HCT116 (cell line): ENCODE data around the gene NOL9. TPM values are rescaled to one million over a fixed set of nuclear protein-coding genes. Genes with fewer than 3 reads are reported as not detected.

ENCODE experiments used
- ATAC-seq: fragments of 200-7000 bp; cut with Tn5 transposase; 2 replicates; pipeline ENCODE4 v1.9.1; 2020; ENCODE audit warnings: mild to moderate bottlenecking, moderate library complexity
- BruUV-seq: library from RNA; stranded (reverse); fragments of 400-500 nt; replicated peaks from 2 replicates; lab custom pipeline; 2021; lab: Mats Ljungman, UMichigan
- CTCF ChIA-PET: fragments of 300-600 bp; sonication (Branson Sonifier 250); formaldehyde crosslinking; loops from one replicate; lab custom pipeline; 2021; ENCODE audit warnings: antibody characterized with exemption; lab: Charles Lee
- POLR2A ChIA-PET: fragments of 300-600, 350-600 bp; sonication (Branson Sonifier 250); formaldehyde crosslinking; loops from one replicate; lab custom pipeline; 2021; ENCODE audit warnings: antibody characterized with exemption; lab: Charles Lee
- RAD21 ChIA-PET, 2 experiments: fragments of 300-600 bp; sonication (Branson Sonifier 250); formaldehyde crosslinking; loops; one replicate each; lab custom pipeline; 2023; ENCODE audit warnings: low total read pairs in 2 of 2; ENCODE audit not compliant: uncharacterized antibody in 2 of 2, unreplicated experiment in 2 of 2, low non-redundant PET in 1 of 2; lab: Charles Lee
- DNase-seq: peaks from one replicate; pipeline ENCODE4 v3.0.0-alpha.2; 2010; ENCODE audit warnings: low read depth, low spot score
- H2AFZ ChIP-seq: fragments of 200-600 bp; shearing (Covaris generic), sonication (generic); 2 replicates; pipeline ENCODE4 v1.6.1; 2017; ENCODE audit warnings: low read depth, mixed run types, mixed read lengths, antibody characterized with exemption, low read length; ENCODE audit not compliant: poor library complexity, severe bottlenecking
- H3K27ac ChIP-seq: 2 replicates; pipeline ENCODE4 v1.5.1; 2012; ENCODE audit warnings: low read depth, low read length
- H3K27me3 ChIP-seq: fragments of 200-600 bp; sonication (generic); 2 replicates; pipeline ENCODE4 v1.6.1; 2016; ENCODE audit warnings: mixed run types, low read length, mixed read lengths; ENCODE audit not compliant: insufficient read depth
- H3K36me3 ChIP-seq, 2 experiments: fragments of 200-500 bp in 1 of 2; fragments of 200-600 bp in 1 of 2; sonication (Bioruptor generic) in 1 of 2; sonication (generic) in 1 of 2; 2 replicates each; pipeline versions ENCODE4 v1.5.1 to v1.6.1; 2014 to 2016; ENCODE audit warnings: low read length in 2 of 2, inconsistent platforms in 1 of 2, mixed read lengths in 1 of 2, mixed run types in 1 of 2; ENCODE audit not compliant: insufficient read depth in 2 of 2, control insufficient read depth in 1 of 2
- H3K4me1 ChIP-seq, 2 experiments: fragments of 200-600 bp in 1 of 2; sonication (generic) in 1 of 2; 2 replicates each; pipeline versions ENCODE4 v1.5.1 to v1.6.1; 2012 to 2017; ENCODE audit warnings: low read length in 2 of 2, inconsistent platforms in 1 of 2, mild to moderate bottlenecking in 1 of 2, mixed read lengths in 1 of 2, mixed run types in 1 of 2, moderate library complexity in 1 of 2; ENCODE audit not compliant: insufficient read depth in 2 of 2, control insufficient read depth in 1 of 2
- H3K4me2 ChIP-seq: fragments of 200-600 bp; sonication (generic); 2 replicates; pipeline ENCODE4 v1.6.1; 2017; ENCODE audit warnings: mixed run types, low read length, mixed read lengths
- H3K4me3 ChIP-seq, 2 experiments: fragments of 200-600 bp in 1 of 2; sonication (generic) in 1 of 2; replicated peaks in 1 of 2; 2 replicates each; pipeline ENCODE4 v1.5.1; 2011 to 2016; ENCODE audit warnings: low read length in 2 of 2, control low read depth in 1 of 2, low read depth in 1 of 2, mild to moderate bottlenecking in 1 of 2, mixed read lengths in 1 of 2, mixed run types in 1 of 2
- H3K79me2 ChIP-seq: fragments of 200-600 bp; sonication (generic); 2 replicates; pipeline ENCODE4 v1.6.1; 2017; ENCODE audit warnings: mild to moderate bottlenecking, mixed run types, low read length, moderate library complexity, mixed read lengths; ENCODE audit not compliant: insufficient read depth
- H3K9ac ChIP-seq: fragments of 200-600 bp; sonication (generic); 2 replicates; pipeline ENCODE4 v1.6.1; 2016; ENCODE audit warnings: low read length, mixed read lengths
- H3K9me2 ChIP-seq: fragments of 200-600 bp; sonication (generic), shearing (Covaris generic); 2 replicates; pipeline ENCODE4 v1.6.1; 2017; ENCODE audit warnings: mixed run types, mild to moderate bottlenecking, moderate library complexity; ENCODE audit not compliant: insufficient read depth
- H3K9me3 ChIP-seq, 2 experiments: fragments of 200-500 bp in 1 of 2; fragments of 200-600 bp in 1 of 2; sonication (Bioruptor generic) in 1 of 2; sonication (generic) in 1 of 2; 2 replicates each; pipeline ENCODE4 v1.6.1; 2014 to 2017; ENCODE audit warnings: low read length in 2 of 2, mixed read lengths in 2 of 2, inconsistent platforms in 1 of 2, low read depth in 1 of 2, mild to moderate bottlenecking in 1 of 2, mixed run types in 1 of 2, moderate library complexity in 1 of 2; ENCODE audit not compliant: control insufficient read depth in 1 of 2, insufficient read depth in 1 of 2
- H4K20me1 ChIP-seq: fragments of 200-600 bp; sonication (generic), shearing (Covaris generic); 2 replicates; pipeline ENCODE4 v1.6.1; 2017; ENCODE audit warnings: mixed run types, mild to moderate bottlenecking, moderate library complexity; ENCODE audit not compliant: insufficient read depth
- CEBPB ChIP-seq: IDR thresholded peaks from 2 replicates; pipeline ENCODE4 v1.6.1; 2012; ENCODE audit warnings: low read depth
- CTCF ChIP-seq, 3 experiments: fragments of 200-600 bp in 1 of 3; sonication (generic) in 1 of 3; IDR thresholded peaks in 2 of 3; conservative IDR thresholded peaks in 1 of 3; 2 replicates each; pipeline ENCODE4 v1.5.1; 2012 to 2017; ENCODE audit warnings: low read depth in 2 of 3, low read length in 2 of 3, antibody characterized with exemption in 1 of 3, borderline replicate concordance in 1 of 3, control low read depth in 1 of 3, mild to moderate bottlenecking in 1 of 3, mixed read lengths in 1 of 3, mixed run types in 1 of 3, moderate library complexity in 1 of 3; ENCODE audit not compliant: insufficient read depth in 1 of 3
- EZH2phosphoT487 ChIP-seq: fragments of 200-600 bp; IDR thresholded peaks from 2 replicates; pipeline ENCODE4 v1.6.1; 2018; ENCODE audit warnings: antibody characterized with exemption, borderline replicate concordance
- JUND ChIP-seq: IDR thresholded peaks from 2 replicates; pipeline ENCODE4 v1.6.1; 2012
- MAX ChIP-seq: IDR thresholded peaks from 2 replicates; pipeline ENCODE4 v1.6.1; 2012
- RAD21 ChIP-seq: IDR thresholded peaks from 2 replicates; pipeline ENCODE4 v1.6.1; 2012; ENCODE audit warnings: low read depth, mild to moderate bottlenecking
- SIN3A ChIP-seq: IDR thresholded peaks from 2 replicates; pipeline ENCODE4 v1.6.1; 2012; ENCODE audit warnings: low read depth
- SP1 ChIP-seq: IDR thresholded peaks from 2 replicates; pipeline ENCODE4 v1.6.1; 2012; ENCODE audit warnings: low read depth
- SRF ChIP-seq: IDR thresholded peaks from 2 replicates; pipeline ENCODE4 v1.6.1; 2012; ENCODE audit warnings: low read depth
- ZFX ChIP-seq: fragments of 450-650 bp; IDR thresholded peaks from 2 replicates; pipeline ENCODE4 v1.6.1; 2017
- intact Hi-C: fragments of 100-400 bp; cut with micrococcal nuclease; formaldehyde crosslinking; loops from 2 replicates; pipeline ENCODE4 v1.10.0; 2022
- total RNA-seq: library from RNA; stranded (reverse); gene quantifications from one replicate; pipeline ENCODE4 v1.2.1, GENCODE V29; 2021; ENCODE audit not compliant: unreplicated experiment

NOL9 gene
- total RNA-seq, 1 experiment from 2014 or later = 46.4 TPM

- BruUV-seq = no TSS peak
- ATAC-seq (no peak), DNase-seq (no peak)
- H3K79me2 ChIP-seq = peaks cover 5% of the 10 kb centered on the region; the same call in 1 of the 2 replicates
- no peaks in the 10 kb centered on the region for H3K9me3 ChIP-seq
- no peaks in the 10 kb centered on the region for H4K20me1 ChIP-seq
- H3K4me2 ChIP-seq = no peak overlapping the region
- intact Hi-C loops = loop anchor here (5.0 kb wide), 1 partner anchor 733 kb away; no protein-coding TSS in a partner anchor
- H3K9ac ChIP-seq = no peak overlapping the region
- peaks cover 17 to 30% of the 10 kb centered on the region in 2 experiments; a peak in 3 of 4 replicates for H3K4me1 ChIP-seq
- H3K36me3 ChIP-seq = no peaks in the 10 kb centered on the region
- TF ChIP-seq JUND = no peak
- TF ChIP-seq CTCF (IDR thresholded peaks at IDR 0.05 in 2 of 3, conservative IDR thresholded peaks at IDR 0.05 in 1 of 3; ENCODE audit: borderline replicate concordance in 1 of 3, insufficient read depth in 1 of 3, low read depth in 2 of 3, low read length in 2 of 3) = no peak
- no peak for TF ChIP-seq ZFX
- TF ChIP-seq SRF = no peak
- TF ChIP-seq SIN3A = no peak
- TF ChIP-seq MAX = no peak
- no peak for TF ChIP-seq EZH2phosphoT487
- no peak for TF ChIP-seq CEBPB
- TF ChIP-seq RAD21 = no peak
- H3K4me3 ChIP-seq = no peak overlapping the region
- no peaks in the 10 kb centered on the region for H3K9me2 ChIP-seq
- no peaks in the 10 kb centered on the region for H3K27me3 ChIP-seq
- no peak overlapping the region for H3K27ac ChIP-seq
- POLR2A ChIA-PET = no interaction called here
- RAD21 ChIA-PET = no interaction called here
- H2AFZ ChIP-seq = no peak overlapping the region
- CTCF ChIA-PET = no interaction called here
These were observed 69.5 kb downstream of the NOL9 start for GRCh38 chr1:6484826-6485167.

DNA sequence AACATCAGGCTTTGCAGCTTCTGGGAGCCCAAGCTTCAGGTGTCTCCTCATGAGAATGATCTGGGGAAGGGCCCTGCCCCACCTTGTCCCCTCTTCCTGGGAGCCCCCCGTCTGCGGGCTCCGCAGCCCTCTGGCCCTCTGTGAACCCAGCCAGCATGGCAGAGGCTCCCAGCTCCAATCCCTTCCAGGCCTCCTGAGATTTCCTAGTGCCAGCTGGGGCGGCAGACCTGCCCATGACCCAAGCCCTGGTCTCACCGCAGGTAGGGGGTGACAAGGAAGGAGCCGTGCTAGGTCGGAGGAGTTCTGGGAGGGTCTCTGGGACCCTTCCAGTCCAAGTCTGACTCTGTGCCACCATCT lies 70.6 kb downstream of the NOL9 start:
- RAD21 ChIA-PET = no interaction called here

More for the DNA sequence above, 70.6 kb downstream of the NOL9 start:
- ChIA-PET CTCF (interaction anchor here (1.3 kb wide), 1 partner anchor 12 kb away, joined by 4 read pairs; no protein-coding TSS in a partner anchor), POLR2A (no interaction called here)
- ATAC-seq (no peak), DNase-seq (no peak)
- H3K4me2 ChIP-seq = no peak overlapping the region
- BruUV-seq = no TSS peak
- no peaks in the 10 kb centered on the region for H3K36me3 ChIP-seq
- H3K9me2 ChIP-seq = no peaks in the 10 kb centered on the region
- H3K79me2 ChIP-seq = no peaks in the 10 kb centered on the region; the same call in 1 of the 2 replicates
- H3K27ac ChIP-seq = no peak overlapping the region
- no peak overlapping the region for H3K4me3 ChIP-seq
- TF ChIP-seq SP1 = no peak
- no peaks in the 10 kb centered on the region for H3K27me3 ChIP-seq
- H3K9me3 ChIP-seq = no peaks in the 10 kb centered on the region
- H4K20me1 ChIP-seq = no peaks in the 10 kb centered on the region
- intact Hi-C loops = no loop called here
- no peak overlapping the region for H3K9ac ChIP-seq
- H2AFZ ChIP-seq = no peak overlapping the region
- H3K4me1 ChIP-seq = peaks cover 8 to 19% of the 10 kb centered on the region in 2 experiments; a peak in 3 of 4 replicates
